HG03196 (cell line): ENCODE results near the gene PPP1R13B.
A peak's percentile ranks its signal among the peaks of the same experiment; 100 is the strongest.

ENCODE experiments used
- ATAC-seq: cut with Tn5 transposase; IDR thresholded peaks from one replicate; pipeline ENCODE4 v1.9.1; 2021; ENCODE audit not compliant: unreplicated experiment

Gene PPP1R13B

DNA sequence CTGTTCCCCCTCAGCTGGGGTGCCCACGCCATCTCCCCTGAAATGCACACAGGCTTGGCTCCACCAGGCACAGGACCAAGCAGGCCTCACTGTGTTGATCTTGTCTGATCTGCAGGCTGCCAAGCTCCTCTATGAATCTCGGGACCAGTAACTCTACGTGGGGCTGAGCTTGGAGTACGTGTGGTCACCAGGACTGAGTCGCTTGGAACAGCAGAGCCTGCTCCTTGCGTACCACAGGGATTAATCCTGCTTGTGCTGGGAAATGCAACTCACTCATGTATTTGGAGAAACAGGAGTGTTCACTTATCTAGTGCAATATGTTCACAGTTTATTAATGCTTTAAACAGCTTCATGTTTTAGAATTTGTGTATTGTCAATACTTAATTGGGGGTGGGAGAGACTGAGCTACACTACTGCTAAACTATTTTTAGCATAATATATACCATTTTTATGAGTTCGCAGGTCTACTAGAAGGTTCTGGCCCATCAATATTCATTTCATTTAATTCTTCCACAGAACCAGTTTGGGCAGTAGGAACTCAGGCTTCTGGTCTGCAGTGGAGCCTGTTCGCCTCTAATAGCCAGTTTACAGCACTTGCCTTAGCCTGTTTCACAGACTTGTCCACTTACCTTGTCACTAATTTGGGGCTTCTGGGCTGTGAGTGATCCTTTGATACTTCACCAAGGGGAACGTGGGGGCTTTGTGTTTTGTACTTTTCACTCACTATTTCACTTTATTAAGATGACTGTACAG, 114.3 kb downstream of the PPP1R13B start:
- no peak for ATAC-seq

DNA sequence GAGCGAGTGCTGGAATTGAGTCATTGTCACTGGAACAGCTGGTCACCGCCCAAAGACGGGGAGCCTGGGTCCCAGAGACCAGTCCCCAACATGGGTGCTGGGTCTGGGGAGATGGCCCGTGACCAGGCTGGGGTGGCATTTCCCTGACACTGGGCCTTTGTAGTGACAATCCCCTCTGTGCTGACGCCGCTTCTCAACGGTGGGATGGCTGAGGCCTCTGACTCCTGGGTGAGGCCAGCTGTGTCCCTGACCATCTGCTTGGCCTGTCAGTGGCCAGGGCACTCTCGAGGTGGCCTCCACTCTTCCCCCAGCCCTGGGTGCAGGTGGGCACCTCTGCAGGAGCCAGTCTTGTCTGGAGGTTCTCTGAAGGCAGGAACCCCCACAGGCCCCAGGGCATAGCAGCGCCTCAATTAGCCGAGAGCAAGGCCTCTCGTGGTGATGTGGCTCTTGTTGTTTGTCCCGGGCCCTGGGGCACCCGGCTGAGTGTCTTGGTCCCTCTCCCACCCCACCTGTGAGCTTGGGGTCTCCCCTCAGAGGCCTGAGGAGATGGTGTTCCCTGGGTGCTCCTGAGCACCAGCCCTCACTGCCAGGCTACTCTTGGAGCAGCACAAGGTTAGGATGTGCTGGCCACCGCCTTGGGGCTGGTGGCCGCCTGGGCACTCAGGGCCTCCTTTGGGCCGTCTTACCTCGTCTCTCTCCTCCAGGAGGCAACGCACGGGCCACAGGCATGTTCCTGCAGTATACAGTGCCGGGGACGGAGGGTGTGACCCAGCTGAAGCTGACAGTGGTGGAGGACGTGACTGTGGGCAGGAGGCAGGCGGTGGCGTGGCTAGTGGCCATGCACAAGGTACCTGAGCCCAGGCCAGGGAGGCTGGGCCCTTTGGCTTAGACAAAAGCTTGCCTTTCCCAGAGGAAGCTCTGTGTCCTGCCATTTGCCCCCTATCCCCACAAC, 115.2 kb downstream of the PPP1R13B start:
- no peak for ATAC-seq

DNA sequence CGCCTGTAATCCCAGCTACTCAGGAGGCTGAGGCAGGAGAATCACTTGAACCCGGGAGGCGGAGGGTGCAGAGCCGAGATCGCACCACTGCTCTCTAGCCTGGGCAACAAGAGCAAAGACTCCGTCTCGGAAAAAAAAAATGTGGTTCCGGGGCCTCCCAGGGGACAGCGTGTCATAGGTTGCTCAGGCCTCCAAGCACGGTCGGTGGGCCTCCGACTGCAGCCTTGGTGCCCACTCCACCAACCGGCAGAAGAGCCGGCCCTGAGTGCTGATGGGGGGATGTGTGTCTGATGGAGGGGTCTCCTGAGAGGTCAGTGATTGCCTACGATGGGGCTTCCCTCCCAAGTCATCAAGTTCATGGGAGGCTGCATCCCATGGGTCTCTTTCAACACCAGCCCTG, 115.9 kb downstream of the PPP1R13B start:
- no peak for ATAC-seq

DNA sequence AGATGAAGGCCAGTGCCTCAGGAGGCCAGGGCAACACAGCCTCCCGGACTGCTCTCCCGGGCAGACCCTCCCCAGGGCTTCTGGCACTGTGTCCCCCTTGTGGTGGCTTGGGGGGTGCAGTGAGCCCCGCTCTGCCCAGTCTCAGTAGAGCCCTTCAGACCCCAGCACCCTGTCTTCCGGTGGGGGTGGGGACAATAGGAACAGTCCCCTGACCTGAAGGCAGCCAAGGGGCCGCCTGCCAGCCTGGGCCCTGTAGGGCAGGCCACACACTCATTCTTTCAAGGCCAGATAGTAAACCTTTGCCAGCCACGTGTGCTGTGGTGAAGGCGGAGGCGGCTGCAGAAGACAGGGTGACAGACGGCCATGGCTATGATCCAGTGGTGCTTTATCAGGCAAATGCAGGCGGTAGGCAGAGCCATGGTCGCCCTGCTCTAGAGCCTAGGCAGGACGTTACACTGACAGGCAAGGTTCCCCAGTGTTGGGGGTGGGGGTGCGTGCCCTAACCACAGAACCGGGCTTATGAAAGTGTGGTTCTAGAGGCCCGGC, 116.8 kb downstream of the PPP1R13B start:
- no peak for ATAC-seq

DNA sequence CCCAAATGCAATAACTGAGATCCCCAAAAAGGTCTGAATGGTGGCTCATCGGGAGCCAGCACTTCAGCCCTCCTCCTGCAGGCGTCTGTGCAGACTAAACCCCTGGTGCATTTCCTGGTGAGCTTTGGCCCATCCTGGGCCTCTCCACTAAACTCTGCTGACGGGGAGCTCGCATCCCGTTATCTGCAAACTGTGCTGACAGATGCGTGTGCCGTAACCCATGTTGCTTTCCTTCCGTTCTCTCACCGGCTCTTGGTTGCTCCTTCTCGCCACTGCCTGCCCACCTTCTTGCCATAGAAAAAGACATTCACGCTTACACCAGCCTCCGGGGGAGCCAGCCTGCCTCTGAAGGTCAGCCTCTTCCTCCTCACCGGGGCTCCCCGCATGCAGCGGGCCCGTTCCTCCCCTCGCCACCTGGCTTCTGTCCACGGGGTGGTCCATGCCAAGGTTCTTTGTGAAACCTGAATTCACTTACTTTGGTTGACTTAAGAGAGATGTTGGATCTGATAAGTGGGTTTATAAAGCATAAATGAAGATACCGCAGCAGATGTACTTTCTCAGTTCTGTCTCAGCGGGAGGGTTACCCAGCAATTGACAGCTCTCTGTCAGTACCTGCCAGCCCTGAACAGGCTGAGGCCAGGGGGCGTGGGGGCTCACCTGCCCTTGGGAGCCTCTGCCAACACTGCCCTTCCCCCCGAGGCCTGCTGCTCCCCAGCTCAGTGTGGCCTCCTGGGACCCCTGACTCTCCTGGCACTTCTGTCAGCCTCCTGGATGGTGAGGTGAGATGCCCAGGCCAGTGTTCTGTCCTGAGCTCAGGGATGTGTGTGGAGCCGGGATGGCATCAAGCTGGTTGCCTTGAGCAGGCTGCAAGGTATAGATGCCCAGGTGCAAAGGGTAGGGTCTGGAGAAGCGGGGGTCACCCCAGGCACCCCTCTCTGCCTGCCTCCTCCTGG, 117.6 kb downstream of the PPP1R13B start:
- ATAC-seq = no peak

DNA sequence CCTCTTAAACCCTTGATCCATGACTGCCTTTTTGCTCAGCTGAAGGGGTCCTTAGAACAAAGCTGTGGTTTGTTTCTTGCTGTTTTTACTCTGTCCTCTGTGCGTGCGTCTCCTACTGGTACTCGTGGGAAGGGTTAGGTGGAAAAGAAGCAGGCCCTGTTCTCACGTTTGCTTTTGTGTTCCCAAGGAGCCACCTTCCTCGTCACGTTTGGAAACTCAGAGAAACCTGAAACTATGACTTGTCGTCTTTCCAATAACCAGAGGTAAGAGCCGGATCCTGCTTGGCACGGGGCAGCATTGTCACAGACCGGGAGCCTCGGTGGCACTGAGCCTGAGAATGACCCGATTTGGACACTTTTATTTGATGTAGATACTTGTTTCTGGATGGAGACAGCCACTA, 118.7 kb downstream of the PPP1R13B start:
- ATAC-seq = no peak

DNA sequence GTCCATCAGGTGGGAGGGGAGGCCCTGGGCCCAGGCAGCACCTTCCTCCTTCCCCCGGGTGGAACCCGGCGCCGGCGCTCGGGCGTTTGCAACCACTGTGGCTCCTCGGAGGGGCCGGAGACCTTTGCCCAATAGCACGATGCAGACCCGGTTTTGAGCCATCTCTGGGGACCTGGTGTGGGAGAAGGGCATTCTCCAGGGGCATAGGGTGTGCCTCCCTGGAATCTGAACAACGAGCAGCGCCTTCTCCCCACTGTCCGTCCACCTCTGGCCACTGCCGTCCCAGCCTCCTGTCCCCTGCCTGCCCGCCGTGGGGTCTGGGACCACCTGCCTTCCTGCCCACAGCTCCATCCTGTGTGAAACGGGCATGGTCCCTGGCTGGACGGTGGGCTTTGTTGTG, 119.2 kb downstream of the PPP1R13B start:
- ATAC-seq = no peak

DNA sequence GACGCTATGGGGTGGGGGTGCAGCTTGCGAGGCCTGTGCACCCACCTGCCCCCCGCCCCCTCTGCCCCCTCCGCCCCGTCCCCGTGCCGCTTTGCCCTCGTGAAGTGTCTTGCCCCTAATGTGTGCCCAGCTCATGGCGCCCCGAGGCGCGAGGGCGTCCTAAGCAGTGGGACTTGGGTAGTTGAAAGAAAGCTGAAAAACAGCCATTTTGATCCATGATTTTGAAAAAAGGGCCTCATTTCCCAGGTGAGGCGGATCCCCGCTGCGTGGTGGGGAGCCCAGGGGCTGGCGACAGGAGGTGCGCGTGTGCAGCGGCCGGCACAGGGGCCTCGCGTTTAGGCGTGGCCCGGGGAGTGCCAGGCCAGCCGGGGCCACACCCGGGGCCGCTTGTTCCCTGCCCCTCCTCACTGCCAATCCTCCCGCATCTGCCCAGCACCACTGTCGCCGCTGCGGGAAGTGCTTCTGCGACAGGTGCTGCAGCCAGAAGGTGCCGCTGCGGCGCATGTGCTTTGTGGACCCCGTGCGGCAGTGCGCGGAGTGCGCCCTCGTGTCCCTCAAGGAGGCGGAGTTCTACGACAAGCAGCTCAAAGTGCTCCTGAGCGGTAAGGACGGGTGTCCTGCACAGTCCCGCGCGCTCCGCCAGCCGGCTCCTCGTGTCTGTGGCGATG, 119.9 kb downstream of the PPP1R13B start:
- no peak for ATAC-seq

DNA sequence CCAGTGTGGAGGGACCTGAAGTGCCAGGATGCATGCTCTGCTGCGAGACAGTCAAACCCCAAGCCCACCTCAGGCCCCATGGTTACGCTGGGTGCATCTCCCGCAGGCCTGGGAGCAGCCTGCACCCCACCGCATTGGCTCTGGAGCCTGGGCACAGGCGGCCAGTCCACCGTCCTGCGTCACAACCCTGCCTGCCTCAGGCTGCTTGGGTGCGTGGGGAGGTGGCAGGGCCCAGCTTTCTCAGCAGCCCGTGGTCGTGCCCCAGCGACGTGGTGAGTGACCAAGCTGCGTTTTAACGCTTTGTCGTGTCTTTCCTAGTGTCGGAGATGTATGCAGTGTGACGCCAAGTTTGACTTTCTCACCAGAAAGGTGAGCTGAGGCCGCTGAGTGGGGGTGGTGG, 120.9 kb downstream of the PPP1R13B start:
- no peak for ATAC-seq

DNA sequence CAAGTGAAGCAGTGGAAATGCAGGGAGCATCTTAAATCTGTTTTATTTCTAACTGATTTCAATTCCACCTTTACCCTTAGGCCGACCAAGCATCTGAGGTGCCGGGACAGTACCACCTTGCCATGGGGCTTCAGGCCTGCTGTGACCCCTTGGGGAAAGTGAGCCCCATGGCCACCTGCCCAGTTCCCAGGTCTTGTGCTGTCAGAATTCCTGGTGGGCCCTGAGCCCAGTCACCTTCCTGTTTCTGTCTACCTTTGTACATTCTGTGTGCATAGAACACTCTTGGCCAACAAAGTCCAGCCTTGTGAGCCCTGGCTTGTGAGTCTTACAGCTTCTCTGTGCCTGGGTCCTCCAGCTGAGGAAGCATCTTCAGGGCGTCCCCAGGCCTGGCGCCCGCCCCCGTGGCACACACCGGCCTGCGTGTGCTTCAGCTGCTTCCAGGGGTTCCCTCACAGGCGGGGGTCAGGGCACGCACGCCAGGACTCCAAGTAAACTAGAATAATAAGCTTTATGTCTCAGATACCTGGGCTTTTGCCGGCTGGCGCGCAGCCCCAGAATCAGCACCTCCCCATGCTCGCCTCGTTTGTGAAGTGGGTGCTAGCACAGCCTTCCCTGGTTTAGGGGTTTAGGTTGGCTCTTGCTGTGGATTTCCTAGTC, 121.5 kb downstream of the PPP1R13B start:
- ATAC-seq = no peak

DNA sequence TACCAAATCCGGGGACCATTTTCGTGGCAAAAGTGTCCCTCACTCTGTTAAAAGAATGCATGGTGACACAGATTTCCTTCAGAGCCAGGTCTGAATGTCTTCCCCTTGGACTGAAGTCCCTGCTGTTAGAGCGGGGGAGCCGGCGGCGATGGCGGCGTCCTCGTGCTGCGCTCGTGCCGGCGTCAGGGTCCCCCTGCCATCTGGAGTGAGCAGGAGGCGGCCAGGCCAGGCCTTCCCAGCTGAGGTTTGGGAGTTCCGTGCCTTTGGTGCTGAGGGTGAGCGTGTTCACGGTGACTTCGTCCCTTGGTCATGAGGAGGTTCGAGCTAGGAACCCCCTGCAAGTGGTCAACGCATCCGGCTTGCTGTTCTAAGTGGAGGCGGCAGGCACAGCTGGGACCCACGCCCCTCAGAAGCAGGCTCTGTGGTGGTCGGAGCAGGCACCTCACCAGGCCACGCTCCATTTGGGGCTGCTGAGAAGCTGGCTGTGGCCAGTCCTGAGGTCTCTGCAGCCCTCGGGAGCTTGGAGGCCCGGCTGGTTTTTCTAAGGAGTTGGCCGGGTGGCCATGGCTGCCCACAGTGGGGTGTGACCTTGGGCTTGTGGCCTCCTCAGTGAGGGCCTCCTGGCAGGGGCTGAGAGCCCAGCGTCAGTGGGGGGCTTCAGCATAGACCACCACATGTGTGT, 122.2 kb downstream of the PPP1R13B start:
- ATAC-seq = no peak

DNA sequence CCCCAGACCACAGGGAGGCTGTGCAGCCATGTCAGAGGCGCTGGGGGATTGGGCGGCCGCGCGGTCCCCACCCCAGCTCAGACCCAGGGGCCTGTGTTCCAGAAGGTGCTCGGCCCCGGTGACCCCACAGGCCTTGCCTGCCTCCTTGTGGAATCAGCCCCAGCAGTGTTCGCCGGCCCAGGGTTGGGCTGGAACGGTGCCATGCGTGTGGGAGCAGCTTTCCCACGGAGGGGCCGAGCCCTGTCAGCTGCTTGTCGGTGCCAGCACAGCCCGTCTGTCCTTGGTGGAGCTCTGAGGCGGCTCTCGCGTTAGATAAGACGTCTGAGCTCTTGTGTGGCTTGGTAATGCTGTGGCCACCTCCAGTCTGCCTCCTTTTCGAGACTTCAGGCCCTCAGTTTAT, 123.3 kb downstream of the PPP1R13B start:
- ATAC-seq = no peak

DNA sequence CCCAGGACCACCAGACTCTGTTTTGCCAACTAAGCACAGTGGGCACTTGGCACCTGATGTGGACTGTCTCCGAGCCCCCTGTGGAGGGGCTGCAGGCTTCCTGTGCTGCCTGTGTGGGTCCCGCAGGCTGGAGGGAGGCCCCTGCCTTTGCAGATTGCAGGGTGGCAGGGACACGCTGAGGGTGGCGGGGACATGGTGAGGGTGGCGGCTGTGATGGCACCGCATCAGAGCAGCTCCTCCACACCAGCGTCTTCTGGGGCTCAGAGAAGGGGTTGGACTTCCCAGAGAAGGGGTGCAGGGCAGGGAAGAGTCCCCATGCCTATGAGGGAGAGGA, 123.7 kb downstream of the PPP1R13B start:
- no peak for ATAC-seq

DNA sequence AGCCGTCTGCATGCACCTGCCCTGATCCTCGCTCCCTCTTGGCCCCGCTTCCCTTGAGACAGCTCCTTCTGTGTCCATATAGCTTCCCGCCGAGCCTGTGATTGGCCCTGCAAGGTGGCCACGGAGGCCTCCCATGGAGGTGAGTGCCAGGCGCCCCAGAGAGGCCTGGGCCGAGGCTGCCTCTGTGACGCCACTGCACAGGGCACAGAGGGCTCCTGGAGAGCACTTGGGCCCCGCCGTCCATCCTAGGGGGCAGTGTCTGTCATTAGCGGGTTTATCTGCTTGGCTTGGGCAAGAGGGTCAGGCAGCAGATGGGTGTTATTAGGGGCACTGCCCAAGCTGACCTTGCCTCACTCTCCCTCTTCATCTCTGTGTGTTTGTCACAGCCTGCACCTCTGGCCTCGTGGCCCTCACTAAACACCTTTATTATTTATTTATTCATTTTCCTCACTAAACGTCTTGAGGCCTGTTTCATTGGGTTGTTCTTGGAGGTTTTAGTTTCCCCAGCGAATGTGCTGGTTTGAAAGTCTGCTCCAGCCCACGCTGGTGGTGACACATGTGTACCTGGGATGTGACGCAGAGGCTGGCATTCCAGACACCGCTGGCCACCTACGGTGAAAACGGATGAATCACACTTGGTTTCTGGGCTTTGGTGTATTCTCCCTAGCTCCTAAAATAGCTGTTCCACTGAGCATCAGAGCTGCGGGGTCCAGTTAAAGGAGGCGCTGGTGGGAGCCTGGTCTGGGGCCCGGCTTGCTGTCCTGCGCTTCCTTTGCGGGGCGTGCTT, 125.8 kb downstream of the PPP1R13B start:
- no peak for ATAC-seq

DNA sequence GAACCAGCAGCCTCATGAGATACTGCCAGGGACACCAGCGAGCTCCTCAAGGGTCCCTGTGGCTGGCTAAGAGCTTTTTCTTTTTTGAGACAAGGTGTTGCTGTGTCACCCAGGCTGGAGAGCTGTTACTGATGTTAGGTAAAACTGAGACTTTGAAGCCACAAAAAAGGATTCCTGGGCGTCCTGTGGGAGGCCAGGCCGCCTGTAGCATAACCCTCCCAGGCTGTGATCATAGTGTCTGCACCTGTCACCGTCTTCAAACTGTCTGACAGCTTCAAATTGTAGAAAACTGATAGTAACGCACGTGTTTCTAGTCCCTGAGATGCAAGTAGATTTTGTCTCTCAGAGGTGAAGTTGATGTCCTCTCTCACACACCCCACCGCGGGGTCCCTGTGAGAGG, 127.6 kb downstream of the PPP1R13B start:
- ATAC-seq = no peak

DNA sequence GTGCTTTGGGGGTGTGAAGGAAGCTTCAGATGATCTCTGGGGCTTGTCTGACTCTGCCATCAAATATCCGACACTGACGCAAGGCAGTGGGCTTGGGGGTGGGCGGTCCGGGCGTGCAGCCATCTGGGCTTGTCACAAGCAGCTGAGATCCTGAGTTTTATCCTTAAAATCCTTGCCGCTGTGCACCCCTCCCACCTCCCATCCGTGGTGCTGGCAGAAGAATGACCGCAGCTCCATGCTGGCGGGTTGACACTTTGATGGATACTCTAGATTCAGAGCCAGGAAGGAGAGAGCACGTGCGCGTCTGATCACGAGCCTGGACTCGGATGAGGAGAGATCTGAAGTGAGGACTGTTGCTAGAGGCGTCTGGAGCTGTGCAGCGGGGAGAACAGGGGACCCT, 128.8 kb downstream of the PPP1R13B start:
- ATAC-seq = no peak

DNA sequence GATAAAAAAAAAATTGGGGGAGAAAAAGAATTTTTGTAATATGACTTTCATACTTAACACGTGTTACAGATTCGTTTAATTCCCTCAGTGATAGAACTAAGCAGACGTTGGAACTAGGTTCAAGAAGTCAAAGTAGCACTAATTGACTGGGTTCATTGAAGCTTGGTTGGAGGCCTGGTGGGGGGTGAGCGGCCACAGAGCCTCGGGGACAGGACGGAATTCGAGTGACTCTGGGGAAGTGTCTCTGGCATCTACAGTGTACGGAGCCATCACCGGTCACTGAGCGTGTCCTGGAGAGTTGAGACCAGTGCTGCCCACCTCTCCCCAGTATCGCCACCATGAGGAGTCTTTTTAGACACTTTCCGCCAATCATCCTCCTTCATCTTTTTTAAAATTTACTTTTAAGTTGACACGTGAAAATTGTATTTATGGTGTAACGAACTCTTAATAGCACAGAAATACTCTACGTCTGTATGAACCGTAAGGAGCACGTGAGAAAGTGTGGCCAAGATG, 130.4 kb downstream of the PPP1R13B start:
- no peak for ATAC-seq

DNA sequence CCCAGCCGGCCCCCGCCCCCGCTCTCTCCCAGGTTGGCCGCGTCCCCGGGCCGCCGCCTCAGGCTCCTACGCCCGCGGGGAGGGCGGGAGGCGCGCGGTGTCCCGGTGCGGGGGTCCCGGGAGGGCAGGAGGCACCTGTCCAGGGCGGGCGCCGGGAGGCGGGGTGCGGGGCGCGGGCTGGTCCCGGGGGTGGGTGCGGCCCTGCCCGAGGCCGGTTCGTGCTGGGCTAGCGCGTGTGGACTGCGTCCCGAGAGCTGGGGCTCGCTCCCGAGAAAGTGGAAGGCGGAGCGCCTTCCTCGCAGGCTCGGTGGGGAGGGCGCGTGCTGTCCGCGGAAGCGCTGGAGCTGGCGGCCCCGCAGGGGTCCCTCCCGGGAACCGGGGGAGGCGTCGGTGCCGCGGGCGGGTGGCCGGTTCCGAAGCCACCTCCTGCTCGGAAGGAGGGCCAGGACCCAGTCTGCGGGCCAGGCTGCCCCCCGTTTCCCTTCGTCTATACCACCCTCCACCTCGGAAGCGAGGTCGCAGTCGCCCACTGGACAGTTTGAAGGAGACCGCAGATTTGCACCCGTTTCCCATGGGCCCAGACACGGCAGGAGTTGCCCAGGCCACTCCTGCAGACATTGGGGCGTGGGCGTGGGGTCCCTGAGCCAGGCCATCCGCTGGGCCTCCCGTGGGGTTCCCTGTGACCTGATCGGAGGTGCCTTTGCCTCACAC, 131.1 kb downstream of the PPP1R13B start:
- ATAC-seq = peak; percentile 5
